ENCODE data around the gene TMBIM4. TPM values are rescaled to one million over a fixed set of nuclear protein-coding genes. Genes with fewer than 3 reads are reported as not detected.

The TMBIM4 gene
- total and polyA plus RNA-seq, 2 donors: 97.0 to 224 TPM

- no peak overlapping the region for H3K4me3 ChIP-seq (ENCODE audit: low read depth, low read length)
Measured at GRCh38 chr12:66117242-66117641, 52.6 kb downstream of the TMBIM4 start.

GRCh38 chr12:66115071-66115600 is 54.7 kb downstream of the TMBIM4 start:
- DNase-seq (ENCODE audit: extremely low spot score): no peak
- no peak overlapping the region for H3K27ac ChIP-seq (ENCODE audit: low read depth)
- H3K4me1 ChIP-seq (ENCODE audit: insufficient read depth): no peaks in the 10 kb centered on the region
- H3K36me3 ChIP-seq (ENCODE audit: insufficient read depth): no peaks in the 10 kb centered on the region
- 52% methylated on average over 4 of the region's 4 CpGs for WGBS
- no peak overlapping the region for H3K4me3 ChIP-seq (ENCODE audit: low read depth, low read length)

More at GRCh38 chr12:66117242-66117641, 52.6 kb downstream of the TMBIM4 start:
- H3K36me3 ChIP-seq (ENCODE audit: insufficient read depth): no peaks in the 10 kb centered on the region
- WGBS: 81% methylated on average over 2 of the region's 2 CpGs
- no peak for DNase-seq (ENCODE audit: extremely low spot score)
- no peak overlapping the region for H3K27ac ChIP-seq (ENCODE audit: low read depth)
- H3K4me1 ChIP-seq (ENCODE audit: insufficient read depth): no peaks in the 10 kb centered on the region

GRCh38 chr12:66113471-66113870 is 56.3 kb downstream of the TMBIM4 start:
- DNase-seq (ENCODE audit: extremely low spot score): no peak
- WGBS: 95% methylated on average over 1 of the region's 1 CpG
- Histone ChIP-seq H3K36me3 (ENCODE audit: insufficient read depth) (no peaks in the 10 kb centered on the region), H3K4me1 (ENCODE audit: insufficient read depth) (no peaks in the 10 kb centered on the region), H3K4me3 (ENCODE audit: low read depth, low read length) (no peak overlapping the region), H3K27ac (ENCODE audit: low read depth) (no peak overlapping the region)

- H3K36me3 ChIP-seq (ENCODE audit: insufficient read depth): no peaks in the 10 kb centered on the region
- H3K27ac ChIP-seq (ENCODE audit: low read depth): no peak overlapping the region
- H3K4me1 ChIP-seq (ENCODE audit: insufficient read depth): no peaks in the 10 kb centered on the region
- no peak for DNase-seq (ENCODE audit: extremely low spot score)
- no peak overlapping the region for H3K4me3 ChIP-seq (ENCODE audit: low read depth, low read length)
Measured at GRCh38 chr12:66111605-66112004, 58.2 kb downstream of the TMBIM4 start.

- 49% methylated on average over 4 of the region's 4 CpGs for WGBS
- no peaks in the 10 kb centered on the region for H3K36me3 ChIP-seq (ENCODE audit: insufficient read depth)
Measured at GRCh38 chr12:66109056-66109455, 60.7 kb downstream of the TMBIM4 start.

GRCh38 chr12:66108386-66108785 is 61.4 kb downstream of the TMBIM4 start:
- DNase-seq (ENCODE audit: extremely low spot score): no peak
- no peaks in the 10 kb centered on the region for H3K36me3 ChIP-seq (ENCODE audit: insufficient read depth)
- no peak overlapping the region for H3K4me3 ChIP-seq (ENCODE audit: low read depth, low read length)
- no peaks in the 10 kb centered on the region for H3K4me1 ChIP-seq (ENCODE audit: insufficient read depth)
- WGBS: 64% methylated on average over 1 of the region's 1 CpG
- H3K27ac ChIP-seq (ENCODE audit: low read depth): no peak overlapping the region

More at GRCh38 chr12:66109056-66109455, 60.7 kb downstream of the TMBIM4 start:
- no peak for DNase-seq (ENCODE audit: extremely low spot score)
- H3K4me3 ChIP-seq (ENCODE audit: low read depth, low read length): no peak overlapping the region
- H3K27ac ChIP-seq (ENCODE audit: low read depth): no peak overlapping the region
- no peaks in the 10 kb centered on the region for H3K4me1 ChIP-seq (ENCODE audit: insufficient read depth)

- WGBS: 38% methylated on average over 9 of the region's 9 CpGs
- Histone ChIP-seq H3K36me3 (ENCODE audit: insufficient read depth) (no peaks in the 10 kb centered on the region), H3K4me3 (ENCODE audit: low read depth, low read length) (no peak overlapping the region), H3K27ac (ENCODE audit: low read depth) (no peak overlapping the region), H3K4me1 (ENCODE audit: insufficient read depth) (no peaks in the 10 kb centered on the region)
- peak; percentile 74 for DNase-seq (ENCODE audit: extremely low spot score)
Measured at GRCh38 chr12:66107451-66107915, 62.3 kb downstream of the TMBIM4 start.

GRCh38 chr12:66103016-66103913 is 66.5 kb downstream of the TMBIM4 start:
- Histone ChIP-seq H3K27ac (ENCODE audit: low read depth) (no peak overlapping the region), H3K4me1 (ENCODE audit: insufficient read depth) (no peaks in the 10 kb centered on the region), H3K4me3 (ENCODE audit: low read depth, low read length) (no peak overlapping the region), H3K36me3 (ENCODE audit: insufficient read depth) (no peaks in the 10 kb centered on the region)
- 90% methylated on average over 3 of the region's 3 CpGs for WGBS
- DNase-seq (ENCODE audit: extremely low spot score): no peak

GRCh38 chr12:66092559-66093269 is 77.1 kb downstream of the TMBIM4 start:
- H3K27ac ChIP-seq (ENCODE audit: low read depth): no peak overlapping the region
- H3K36me3 ChIP-seq (ENCODE audit: insufficient read depth): no peaks in the 10 kb centered on the region
- H3K4me1 ChIP-seq (ENCODE audit: insufficient read depth): no peaks in the 10 kb centered on the region
- no peak for DNase-seq (ENCODE audit: extremely low spot score)
- 7% methylated on average over 1 of the region's 1 CpG for WGBS
- H3K4me3 ChIP-seq (ENCODE audit: low read depth, low read length): no peak overlapping the region

GRCh38 chr12:66090157-66090556 is 79.6 kb downstream of the TMBIM4 start:
- H3K36me3 ChIP-seq (ENCODE audit: insufficient read depth): no peaks in the 10 kb centered on the region
- no peak overlapping the region for H3K4me3 ChIP-seq (ENCODE audit: low read depth, low read length)
- no peaks in the 10 kb centered on the region for H3K4me1 ChIP-seq (ENCODE audit: insufficient read depth)
- no peak overlapping the region for H3K27ac ChIP-seq (ENCODE audit: low read depth)
- WGBS: 82% methylated on average over 4 of the region's 4 CpGs
- no peak for DNase-seq (ENCODE audit: extremely low spot score)

- 30% methylated on average over 10 of the region's 10 CpGs for WGBS
Measured at GRCh38 chr12:66087365-66087943, 82.3 kb downstream of the TMBIM4 start.

GRCh38 chr12:66085998-66086397 is 83.8 kb downstream of the TMBIM4 start:
- H3K27ac ChIP-seq (ENCODE audit: low read depth): no peak overlapping the region
- no peaks in the 10 kb centered on the region for H3K36me3 ChIP-seq (ENCODE audit: insufficient read depth)
- no peak overlapping the region for H3K4me3 ChIP-seq (ENCODE audit: low read depth, low read length)
- 94% methylated on average over 2 of the region's 2 CpGs for WGBS
- DNase-seq (ENCODE audit: extremely low spot score): no peak
- H3K4me1 ChIP-seq (ENCODE audit: insufficient read depth): no peaks in the 10 kb centered on the region

More at GRCh38 chr12:66087365-66087943, 82.3 kb downstream of the TMBIM4 start:
- no peaks in the 10 kb centered on the region for H3K4me1 ChIP-seq (ENCODE audit: insufficient read depth)
- H3K27ac ChIP-seq (ENCODE audit: low read depth): no peak overlapping the region
- H3K4me3 ChIP-seq (ENCODE audit: low read depth, low read length): no peak overlapping the region
- peak; percentile 62 for DNase-seq (ENCODE audit: extremely low spot score)
- no peaks in the 10 kb centered on the region for H3K36me3 ChIP-seq (ENCODE audit: insufficient read depth)

Measured in urinary bladder (tissue), 4 donors.